ENCODE measurements around the gene RARRES1.

RARRES1 gene

GRCh38 chr3:158702815-158703481 lies 29.3 kb downstream of the RARRES1 start:
- ChIA-PET POLR2A (no interaction called here), CTCF (interaction anchor here (1.5 kb wide), 1 partner anchor 25 kb away, joined by 8 read pairs; no protein-coding TSS in a partner anchor)
- no peak for TF ChIP-seq ZNF155 (tag by site-specific recombination; IDR thresholded peaks at IDR 0.05)
- no peak for TF ChIP-seq ZBTB49 (tag by site-specific recombination; IDR thresholded peaks at IDR 0.05; ENCODE audit: low read depth)
- TF ChIP-seq ZNF660 (tag by site-specific recombination; IDR thresholded peaks at IDR 0.05), result no peak
- no peak for TF ChIP-seq ZBTB10 (tag by site-specific recombination; IDR thresholded peaks at IDR 0.05)
- no peak for TF ChIP-seq ZNF223 (tag by site-specific recombination; IDR thresholded peaks at IDR 0.05)
- TF ChIP-seq ZNF335 (tag by site-specific recombination; conservative IDR thresholded peaks at IDR 0.05), result no peak
- no peak for TF ChIP-seq TSHZ1 (tag by site-specific recombination; IDR thresholded peaks at IDR 0.05; ENCODE audit: borderline replicate concordance)
- TF ChIP-seq ZFP69B (tag by site-specific recombination; IDR thresholded peaks at IDR 0.05), result no peak
- TF ChIP-seq HIC1 (tag by site-specific recombination; IDR thresholded peaks at IDR 0.05), result no peak
- no peak for TF ChIP-seq ZNF777 (tag by site-specific recombination; IDR thresholded peaks at IDR 0.05; ENCODE audit: borderline replicate concordance)
- TF ChIP-seq ZNF747 (tag by site-specific recombination; IDR thresholded peaks at IDR 0.05), result no peak
- no peak for TF ChIP-seq ELK4 (IDR thresholded peaks at IDR 0.05; ENCODE audit: borderline replicate concordance, low read depth, low read length)
- TF ChIP-seq ZNF76 (tag by site-specific recombination; IDR thresholded peaks at IDR 0.05; ENCODE audit: borderline replicate concordance, low read depth), result no peak
- TF ChIP-seq KLF9 (tag by site-specific recombination; IDR thresholded peaks at IDR 0.05; ENCODE audit: low read depth), result no peak
- no peak for TF ChIP-seq ZNF677 (tag by site-specific recombination; IDR thresholded peaks at IDR 0.05)
- Histone ChIP-seq H3K9me3 (ENCODE audit: control insufficient read depth, insufficient read depth, low read depth, low read length) (no peaks in the 10 kb centered on the region), H3K4me1 (ENCODE audit: control insufficient read depth, insufficient read depth, low read length) (no peaks in the 10 kb centered on the region), H3K36me3 (ENCODE audit: control insufficient read depth in 2 of 2, insufficient read depth in 1 of 2, low read length in 2 of 2) (peaks cover 0 to 8% of the 10 kb centered on the region in 2 experiments; a peak in 1 of 3 replicates), H3K27ac (ENCODE audit: extremely low read depth, low read depth, low read length) (no peak overlapping the region), H3K4me3 (ENCODE audit: low read depth, low read length) (no peak overlapping the region)
